ENCODE measurements around the gene SLC39A13.

Gene SLC39A13

DNA sequence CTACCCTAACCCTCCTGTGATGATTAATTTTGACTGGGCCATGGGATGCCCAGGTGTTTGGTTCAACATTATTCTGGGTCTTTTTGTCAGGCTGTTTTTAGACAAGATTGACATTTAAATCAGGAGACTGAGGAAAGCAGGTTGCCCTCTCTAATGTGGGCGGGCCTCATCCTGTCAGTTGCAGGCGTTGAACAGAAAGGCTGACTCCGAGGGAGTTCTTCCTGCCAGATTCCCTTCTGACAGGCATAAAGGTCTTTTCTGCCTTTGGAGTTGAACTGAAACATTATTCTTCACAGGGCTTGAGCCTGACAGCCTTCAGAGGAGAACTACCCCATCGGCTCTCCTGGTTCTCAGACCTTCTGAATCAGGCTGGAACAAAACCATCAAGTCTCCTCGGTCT, 22.1 kb downstream of the SLC39A13 start:
- no peak for DNase-seq (ENCODE audit: low read depth in 2 of 2)

DNA sequence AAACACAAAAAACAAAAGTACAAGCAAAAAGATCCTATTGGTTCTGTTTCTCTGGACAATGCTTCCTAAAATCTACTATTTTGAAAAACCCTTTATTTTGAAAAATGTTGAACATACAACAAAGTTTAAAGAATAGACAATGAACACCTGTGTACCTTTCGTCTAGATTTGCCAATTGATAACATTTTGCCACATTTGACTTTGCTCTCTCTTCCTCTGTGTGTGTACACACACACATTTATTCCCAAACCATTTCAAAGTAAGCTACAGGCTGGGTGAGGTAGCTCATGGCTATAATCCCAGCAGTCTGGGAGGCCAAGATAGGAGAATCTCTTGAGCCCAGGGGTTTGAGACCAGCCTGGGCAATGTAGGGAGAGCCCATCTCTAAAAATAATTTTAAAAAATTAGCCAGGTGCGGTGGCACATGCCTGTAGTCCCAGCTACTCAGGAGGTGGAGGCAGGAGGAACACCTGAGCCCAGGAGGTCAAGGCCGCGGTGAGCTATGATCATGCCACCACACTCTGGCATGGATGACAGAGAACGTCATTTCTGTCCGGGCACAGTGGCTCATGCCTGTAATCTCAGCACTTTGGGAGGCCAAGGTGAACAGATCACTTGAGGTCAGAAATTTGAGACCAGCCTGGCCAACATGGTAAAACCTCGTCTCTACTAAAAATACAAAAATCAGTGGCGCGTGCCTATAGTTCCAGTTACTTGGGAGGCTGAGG, 23.1 kb downstream of the SLC39A13 start:
- no peak for DNase-seq (ENCODE audit: low read depth in 2 of 2)

DNA sequence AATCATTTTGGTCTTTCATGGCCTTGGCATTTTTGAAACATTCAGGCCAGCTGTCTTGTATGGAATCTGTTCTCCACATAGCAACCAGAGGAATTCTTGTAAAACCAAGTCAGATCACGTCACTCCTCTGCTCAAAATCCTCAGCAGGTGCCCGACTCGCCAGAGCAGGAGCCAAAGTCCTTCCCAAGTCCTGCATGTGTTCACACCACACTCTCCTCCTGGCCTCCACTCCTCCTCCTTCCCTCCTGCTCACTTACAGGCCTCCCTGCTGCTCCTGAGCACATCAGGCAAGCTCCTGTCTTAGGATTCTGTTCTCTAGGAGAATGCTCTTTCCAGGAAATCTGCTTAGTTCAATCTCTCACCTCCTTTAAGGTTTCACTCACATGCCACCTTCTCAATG, 24.8 kb downstream of the SLC39A13 start:
- DNase-seq (ENCODE audit: low read depth in 2 of 2): no peak

DNA sequence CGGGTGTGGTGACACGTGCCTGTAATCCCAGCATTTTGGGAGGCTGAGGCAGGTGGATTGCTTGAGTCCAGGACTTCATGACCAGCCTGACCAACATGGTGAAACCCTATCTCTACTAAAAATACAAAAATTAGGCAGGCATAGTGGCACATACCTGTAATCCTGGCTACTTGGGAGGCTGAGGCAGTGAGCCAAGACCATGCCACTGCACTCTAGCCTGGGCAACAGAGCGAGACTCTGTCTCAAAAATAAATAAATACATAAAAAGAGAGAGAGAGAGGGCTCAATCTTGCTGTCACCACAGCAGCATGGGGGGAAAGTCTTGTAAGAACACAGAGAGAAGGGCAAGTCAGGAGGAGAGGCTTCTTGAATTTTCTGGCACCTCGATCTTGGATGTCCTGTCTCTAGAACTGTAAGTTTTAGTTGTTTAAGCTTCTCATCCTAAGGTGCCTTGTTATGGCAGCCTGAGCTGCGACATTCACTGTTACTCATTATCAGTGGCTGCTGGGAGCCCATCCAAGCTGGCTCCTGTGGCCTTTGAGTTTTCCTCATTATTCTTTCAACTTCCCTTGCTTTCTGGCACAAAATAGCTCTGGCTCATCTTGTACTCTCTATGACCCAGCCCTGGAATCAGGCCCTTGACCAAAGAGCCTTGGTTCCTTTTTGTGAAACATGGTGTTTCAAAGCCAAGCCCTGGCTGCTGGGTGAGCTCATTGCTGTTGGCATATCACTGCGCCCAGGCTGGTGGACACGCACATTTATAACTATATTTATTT, 25.8 kb downstream of the SLC39A13 start:
- no peak for DNase-seq (ENCODE audit: low read depth in 2 of 2)

- DNase-seq (ENCODE audit: low read depth in 2 of 2): no peak
Measured at GRCh38 chr11:47435687-47436086, 27.3 kb downstream of the SLC39A13 start.

GRCh38 chr11:47436726-47437125, 28.3 kb downstream of the SLC39A13 start:
- DNase-seq (ENCODE audit: low read depth in 2 of 2): no peak

DNA sequence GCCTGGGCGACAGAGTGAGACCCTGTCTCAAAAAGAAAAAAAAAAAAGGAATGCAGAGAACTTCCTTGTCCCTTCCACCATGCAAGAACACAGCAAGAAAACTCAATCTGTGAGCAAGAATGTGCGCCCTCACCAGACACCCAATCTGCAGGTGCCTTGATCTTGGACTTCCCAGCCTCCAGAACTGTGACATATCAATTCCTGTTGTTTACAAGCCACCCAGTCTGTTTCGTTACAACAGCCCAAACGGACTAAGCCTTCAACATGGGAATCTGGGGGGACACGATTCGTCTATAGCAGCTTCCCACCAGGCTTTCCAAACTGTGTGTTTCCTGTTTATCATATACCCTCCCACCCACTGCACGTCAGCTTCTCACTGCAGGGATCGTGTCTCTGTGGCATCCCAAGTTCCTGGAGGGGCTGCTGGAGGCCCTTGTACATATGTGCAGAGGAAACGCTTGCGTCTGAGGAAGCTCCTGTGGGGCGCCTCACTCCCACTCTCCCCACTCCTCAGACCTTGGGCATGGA, 28.9 kb downstream of the SLC39A13 start:
- no peak for DNase-seq (ENCODE audit: low read depth in 2 of 2)

DNA sequence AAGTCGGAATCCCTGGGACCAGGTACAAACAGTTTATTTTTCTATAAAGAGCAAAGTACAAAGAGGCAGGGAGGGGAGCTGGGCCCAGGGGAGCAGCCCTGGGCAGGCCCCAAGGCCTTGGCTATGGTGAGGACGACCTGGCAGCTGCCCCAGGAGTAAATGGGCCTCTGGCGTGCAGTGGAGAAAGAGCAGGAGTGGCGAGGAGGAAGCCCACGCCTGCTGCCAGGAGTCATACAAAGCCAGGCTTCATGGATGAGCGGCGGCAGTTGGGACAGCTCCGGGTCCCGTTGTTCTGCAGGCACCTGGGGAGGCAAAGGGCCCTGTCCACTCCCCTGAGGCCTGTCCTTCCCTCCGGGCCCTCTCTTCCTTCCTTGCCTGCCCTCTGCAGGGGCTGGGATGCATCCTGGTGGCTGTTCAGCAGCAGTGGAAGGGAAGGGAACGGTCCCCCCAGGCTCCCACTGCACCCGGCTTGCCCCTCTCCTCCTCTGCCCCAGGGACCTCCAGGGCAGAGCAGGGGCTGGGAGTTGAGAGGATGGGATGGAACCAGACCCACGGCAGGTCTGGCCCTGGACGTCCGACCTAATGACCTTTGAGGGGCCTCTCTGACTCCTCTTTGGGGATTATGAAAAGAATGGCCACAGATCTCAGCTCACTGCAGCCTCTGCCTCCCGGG, 29.5 kb downstream of the SLC39A13 start:
- DNase-seq (ENCODE audit: low read depth in 2 of 2): no peak

DNA sequence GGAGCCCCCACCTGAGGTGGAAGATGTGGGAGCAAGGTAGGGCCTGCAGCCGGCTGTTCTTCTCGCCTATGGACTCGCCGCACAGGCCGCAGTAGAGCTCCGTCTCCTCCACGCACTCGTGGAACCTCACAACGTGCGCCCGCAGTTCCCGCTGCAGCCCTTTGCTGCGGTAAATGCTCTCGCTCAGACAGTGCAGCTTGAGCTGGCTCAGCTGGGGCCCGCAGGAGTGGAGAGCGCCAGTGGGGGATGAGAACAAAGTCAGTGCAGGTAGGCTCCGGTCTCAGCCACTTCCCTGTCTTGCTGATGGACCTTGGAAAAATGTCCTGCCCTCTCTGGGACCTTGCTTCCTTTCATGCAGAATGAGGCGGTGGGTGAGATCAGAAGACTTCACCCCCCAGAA, 30.3 kb downstream of the SLC39A13 start:
- DNase-seq (ENCODE audit: low read depth in 2 of 2): no peak

- DNase-seq (ENCODE audit: low read depth in 2 of 2): no peak
Measured at GRCh38 chr11:47440054-47440476, 31.7 kb downstream of the SLC39A13 start.

- no peak for DNase-seq (ENCODE audit: low read depth in 2 of 2)
Measured at GRCh38 chr11:47441421-47441820, 33.0 kb downstream of the SLC39A13 start.

- no peak for DNase-seq (ENCODE audit: low read depth in 2 of 2)
Measured at GRCh38 chr11:47442514-47442913, 34.1 kb downstream of the SLC39A13 start.

DNA sequence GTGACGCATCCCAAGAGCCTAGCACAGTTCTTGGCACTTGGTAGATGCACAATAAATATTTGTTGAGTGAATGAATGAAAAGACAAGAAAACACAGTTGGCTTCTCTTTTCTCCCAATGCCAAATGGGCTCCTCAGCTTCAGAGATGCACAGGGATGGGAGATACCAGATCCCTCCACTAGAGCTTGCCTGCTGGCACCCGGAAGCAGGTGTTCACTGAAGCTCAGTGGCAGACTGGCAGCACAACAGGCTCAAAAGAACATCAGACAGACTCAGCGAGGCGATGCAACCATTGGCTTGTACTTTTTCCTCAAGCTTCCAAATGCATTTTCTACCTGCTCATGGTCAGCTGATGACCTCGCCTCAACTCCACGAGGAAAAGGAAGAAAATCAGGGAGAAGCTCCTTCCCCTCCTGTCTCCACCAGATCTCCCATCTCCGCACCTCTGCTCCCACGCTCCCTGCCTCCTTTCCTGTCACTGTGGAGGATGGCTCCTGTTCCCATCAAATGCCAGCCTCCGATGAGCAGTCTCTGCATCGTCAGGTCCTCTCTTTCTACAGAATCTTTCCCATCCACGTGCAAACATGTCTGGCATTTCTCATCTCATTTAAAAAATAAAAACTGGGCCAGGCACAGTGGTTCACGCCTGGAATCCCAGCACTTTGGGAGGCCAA, 34.8 kb downstream of the SLC39A13 start:
- DNase-seq (ENCODE audit: low read depth in 2 of 2): no peak

DNA sequence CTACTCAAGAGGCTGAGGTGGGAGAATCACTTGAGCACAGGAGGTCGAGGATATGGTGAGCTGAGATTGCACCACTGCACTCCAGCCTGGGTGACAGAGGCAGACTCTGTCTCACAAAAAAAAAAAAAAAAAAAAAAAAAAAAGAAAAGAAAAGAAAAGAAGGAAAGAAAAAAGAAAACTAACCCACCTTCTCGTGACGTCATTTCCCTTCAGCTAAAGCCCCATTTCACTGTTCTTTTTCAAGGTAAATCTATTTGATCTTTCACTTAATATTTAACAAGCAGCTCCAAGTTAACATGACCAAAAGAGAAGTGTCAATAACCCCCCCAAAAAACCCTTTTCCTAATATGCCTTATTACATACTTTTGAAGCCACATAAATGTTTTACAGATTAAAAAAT, 35.4 kb downstream of the SLC39A13 start:
- DNase-seq (ENCODE audit: low read depth in 2 of 2): no peak

DNA sequence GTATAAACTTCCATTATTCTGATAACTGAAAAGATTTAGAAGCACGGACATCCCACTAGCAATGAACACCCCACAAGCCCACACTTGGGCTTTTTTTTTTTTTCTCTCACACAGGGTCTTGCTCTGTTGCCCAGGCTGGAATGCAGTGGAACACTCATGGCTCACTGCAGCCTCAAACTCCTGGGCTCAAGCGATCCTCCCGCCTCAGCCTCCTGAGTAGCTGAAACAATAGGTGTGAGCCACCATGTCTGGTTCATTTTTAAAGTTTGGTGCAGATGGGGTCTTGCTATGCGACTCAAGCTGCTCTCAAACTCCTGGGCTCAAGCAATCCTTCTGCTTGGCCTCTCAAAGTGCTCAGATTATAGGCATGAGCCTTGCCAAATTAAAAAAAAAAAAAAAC, 37.5 kb downstream of the SLC39A13 start:
- DNase-seq (ENCODE audit: low read depth in 2 of 2): no peak

GRCh38 chr11:47446833-47447232, 38.4 kb downstream of the SLC39A13 start:
- DNase-seq (ENCODE audit: low read depth in 2 of 2): no peak

GRCh38 chr11:47447906-47448305, 39.5 kb downstream of the SLC39A13 start:
- DNase-seq (ENCODE audit: low read depth in 2 of 2): no peak

GRCh38 chr11:47448566-47449427, 40.4 kb downstream of the SLC39A13 start, which contains the start of gene RAPSN:
RAPSN (minus strand) TSS chr11:47449136; CDS start chr11:47448964, 172 bp downstream.
- DNase-seq (ENCODE audit: low read depth in 2 of 2): no peak

DNA sequence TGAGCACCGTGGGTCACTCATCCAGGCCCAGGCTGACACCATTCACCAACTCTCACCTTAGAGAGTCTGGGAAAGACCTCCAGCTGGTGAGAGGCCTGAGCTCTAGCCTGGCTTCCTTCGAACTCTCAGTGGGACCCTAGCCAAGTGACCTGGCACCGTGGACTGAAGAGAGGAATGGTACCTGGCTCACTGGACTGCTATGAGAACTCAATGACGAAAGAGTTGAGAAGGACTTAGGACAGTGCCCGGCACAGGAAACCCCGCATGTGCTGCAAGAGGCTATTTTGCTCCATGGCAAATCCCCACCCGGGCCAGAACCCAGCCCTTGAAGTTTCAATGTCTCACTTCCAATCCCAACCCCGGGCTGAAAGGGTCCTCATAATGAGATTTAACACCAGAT, 41.2 kb downstream of the SLC39A13 start:
- DNase-seq (ENCODE audit: low read depth in 2 of 2): no peak

- DNase-seq (ENCODE audit: low read depth in 2 of 2): no peak
Measured at GRCh38 chr11:47451436-47451835, 43.0 kb downstream of the SLC39A13 start.

DNA sequence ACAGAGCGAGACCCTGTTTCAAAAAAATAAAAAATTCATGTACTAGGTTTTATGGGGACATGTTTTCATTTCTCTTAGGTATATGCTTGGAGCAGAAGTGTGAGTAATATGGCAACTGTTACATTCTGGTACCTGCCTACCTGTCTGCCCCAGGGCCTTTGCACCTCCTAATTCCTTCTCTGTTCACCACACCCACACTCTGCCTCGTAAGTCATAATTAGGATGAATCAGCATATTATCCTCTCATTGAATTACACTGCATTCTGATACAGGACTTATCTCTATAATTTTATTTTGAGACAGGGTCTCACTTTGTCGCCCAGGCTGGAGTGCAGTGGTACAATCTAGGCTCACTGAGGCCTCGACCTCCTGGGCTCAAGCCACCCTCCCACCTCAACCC, 43.6 kb downstream of the SLC39A13 start:
- DNase-seq (ENCODE audit: low read depth in 2 of 2): no peak

All from stimulated activated CD8-positive, alpha-beta memory T cell treated with anti-CD3 and anti-CD28 coated beads, Interleukin-2, amount 100 ng/mL, for 48 hours (primary cell).